Gastrocnemius medialis (tissue), 4 donors: ENCODE measurements around the gene OAF. TPM values are rescaled to one million over a fixed set of nuclear protein-coding genes. Genes with fewer than 3 reads are reported as not detected.
A peak's percentile ranks its signal among the peaks of the same experiment; 100 is the strongest.

ENCODE experiments used
- ATAC-seq, 2 donors: fragments of 150-250 bp; one replicate each; pipeline ENCODE4 v1.9.1; 2016
- DNase-seq, 2 donors: peaks; one replicate each; pipeline ENCODE4 v3.0.0-alpha.2; 2019
- H3K27ac ChIP-seq, 4 donors: fragments of 200-600 bp; sonication (generic); 1 replicate in 1 of 4; 2 replicates in 3 of 4; pipeline ENCODE4 v1.5.1; 2016 to 2018; ENCODE audit warnings: mild to moderate bottlenecking in 2 of 4, moderate library complexity in 1 of 4
- H3K27me3 ChIP-seq, 3 donors: fragments of 200-600 bp; sonication (generic) in 2 of 3; 1 replicate in 1 of 3; 2 replicates in 2 of 3; pipeline versions ENCODE4 v1.5.1 to v1.6.0; 2016 to 2019; ENCODE audit warnings: mild to moderate bottlenecking in 1 of 3, moderate library complexity in 1 of 3
- H3K36me3 ChIP-seq, 2 donors: fragments of 200-600 bp; sonication (generic) in 1 of 2; one replicate each; pipeline ENCODE4 v1.5.1; 2017 to 2018
- H3K4me1 ChIP-seq, 2 donors: fragments of 200-600 bp; sonication (generic) in 1 of 2; one replicate each; pipeline ENCODE4 v1.5.1; 2016 to 2017; ENCODE audit warnings: mild to moderate bottlenecking in 2 of 2
- H3K4me3 ChIP-seq, 4 donors: fragments of 200-600 bp; sonication (generic) in 3 of 4; 1 replicate in 1 of 4; 2 replicates in 3 of 4; pipeline ENCODE4 v1.5.1; 2016 to 2019; ENCODE audit warnings: mild to moderate bottlenecking in 2 of 4
- H3K9me3 ChIP-seq, 3 donors: fragments of 200-600 bp; sonication (generic) in 2 of 3; 1 replicate in 1 of 3; 2 replicates in 2 of 3; pipeline ENCODE4 v1.5.1; 2016 to 2019
- CTCF ChIP-seq, 5 experiments: fragments of 450-650 bp in 3 of 5; fragments of 200-600 bp in 2 of 5; sonication (generic) in 2 of 5; IDR thresholded peaks in 4 of 5; conservative IDR thresholded peaks in 1 of 5; 1 replicate in 4 of 5; 2 replicates in 1 of 5; pipeline ENCODE4 v1.5.1; 2016 to 2019; ENCODE audit warnings: antibody characterized with exemption in 5 of 5, mild to moderate bottlenecking in 3 of 5, moderate library complexity in 3 of 5
- POLR2A ChIP-seq, 2 donors: fragments of 450-650 bp; IDR thresholded peaks; one replicate each; pipeline ENCODE4 v1.6.1; 2017; ENCODE audit warnings: antibody characterized with exemption in 2 of 2, mild to moderate bottlenecking in 2 of 2, moderate library complexity in 2 of 2
- in situ Hi-C, 4 donors: fragments of 200-750 bp; cut with MboI; loops; one replicate each; pipeline versions ENCODE4 v1.15.0 to v1.8.0; 2017; ENCODE audit warnings: low sequenced_read_pairs in 4 of 4
- intact Hi-C: fragments of 100-400 bp; cut with DNase I; formaldehyde crosslinking; loops from one replicate; pipeline ENCODE4 v1.15.1; 2023; ENCODE audit warnings: low total_unique reads
- total RNA-seq, 4 donors: library from RNA; depleted of rRNA; stranded (reverse); fragments of >200 nt; gene quantifications; one replicate each; pipeline versions ENCODE4 v1.1.0 to v1.2.3, GENCODE V29; 2016

OAF gene
- total RNA-seq, 4 donors from 2014 or later, result 8.7 to 17.5 (median 10.1) TPM

- peak overlapping the region in 2 of 4 donors; percentile 4 to 7 for H3K27ac ChIP-seq
- no peak for DNase-seq
- intact Hi-C loops (no loop called here), in situ Hi-C loops (no loop called here)
- peaks cover 7 to 13% of the 10 kb centered on the region in 2 donors for H3K4me1 ChIP-seq
- H3K36me3 ChIP-seq, result no peaks in the 10 kb centered on the region
- no peaks in the 10 kb centered on the region for H3K9me3 ChIP-seq
- TF ChIP-seq CTCF (IDR thresholded peaks at IDR 0.05 in 4 of 5, conservative IDR thresholded peaks at IDR 0.05 in 1 of 5), result no peak
- TF ChIP-seq POLR2A (IDR thresholded peaks at IDR 0.05), result no peak
- ATAC-seq, result no peak
- no peaks in the 10 kb centered on the region for H3K27me3 ChIP-seq
- H3K4me3 ChIP-seq, result no peak overlapping the region
These were observed 30.1 kb upstream of the OAF start for GRCh38 chr11:120180551-120181232.

GRCh38 chr11:120181376-120181975 lies 29.4 kb upstream of the OAF start:
- ATAC-seq, result no peak
- no peaks in the 10 kb centered on the region for H3K9me3 ChIP-seq
- intact Hi-C loops, result no loop called here
- in situ Hi-C loops, result no loop called here
- no peak for TF ChIP-seq CTCF (IDR thresholded peaks at IDR 0.05 in 4 of 5, conservative IDR thresholded peaks at IDR 0.05 in 1 of 5)
- no peak for TF ChIP-seq POLR2A (IDR thresholded peaks at IDR 0.05)
- no peaks in the 10 kb centered on the region for H3K36me3 ChIP-seq
- no peak for DNase-seq
- no peaks in the 10 kb centered on the region for H3K27me3 ChIP-seq
- H3K4me3 ChIP-seq, result no peak overlapping the region
- peaks cover 7 to 14% of the 10 kb centered on the region in 2 donors for H3K4me1 ChIP-seq
- peak overlapping the region in 2 of 4 donors; percentile 41 to 78 for H3K27ac ChIP-seq

GRCh38 chr11:120182372-120182771 lies 28.5 kb upstream of the OAF start:
- Histone ChIP-seq H3K36me3 (no peaks in the 10 kb centered on the region), H3K4me1 (peaks cover 10 to 19% of the 10 kb centered on the region in 2 donors), H3K27me3 (no peaks in the 10 kb centered on the region), H3K4me3 (no peak overlapping the region), H3K9me3 (no peaks in the 10 kb centered on the region), H3K27ac (peak overlapping the region; percentile 14 to 78 (median 75))
- DNase-seq (no peak), ATAC-seq (no peak)
- TF ChIP-seq CTCF (IDR thresholded peaks at IDR 0.05 in 4 of 5, conservative IDR thresholded peaks at IDR 0.05 in 1 of 5) (no peak), POLR2A (IDR thresholded peaks at IDR 0.05) (no peak)
- intact Hi-C loops, result no loop called here
- in situ Hi-C loops, result no loop called here

- ATAC-seq (no peak), DNase-seq (no peak)
- H3K27ac ChIP-seq, result peak overlapping the region; percentile 55 to 78 (median 75)
- in situ Hi-C loops, result no loop called here
- intact Hi-C loops, result no loop called here
- TF ChIP-seq CTCF (IDR thresholded peaks at IDR 0.05 in 4 of 5, conservative IDR thresholded peaks at IDR 0.05 in 1 of 5), result peak in 1 of 5 experiments; percentile 26
- no peak for TF ChIP-seq POLR2A (IDR thresholded peaks at IDR 0.05)
- H3K36me3 ChIP-seq, result no peaks in the 10 kb centered on the region
- no peaks in the 10 kb centered on the region for H3K27me3 ChIP-seq
- H3K9me3 ChIP-seq, result no peaks in the 10 kb centered on the region
- peaks cover 10 to 19% of the 10 kb centered on the region in 2 donors for H3K4me1 ChIP-seq
- H3K4me3 ChIP-seq, result no peak overlapping the region
These were observed 27.9 kb upstream of the OAF start for GRCh38 chr11:120182790-120183491.
